ENCODE data around the gene EFCAB11.

EFCAB11 gene

DNA sequence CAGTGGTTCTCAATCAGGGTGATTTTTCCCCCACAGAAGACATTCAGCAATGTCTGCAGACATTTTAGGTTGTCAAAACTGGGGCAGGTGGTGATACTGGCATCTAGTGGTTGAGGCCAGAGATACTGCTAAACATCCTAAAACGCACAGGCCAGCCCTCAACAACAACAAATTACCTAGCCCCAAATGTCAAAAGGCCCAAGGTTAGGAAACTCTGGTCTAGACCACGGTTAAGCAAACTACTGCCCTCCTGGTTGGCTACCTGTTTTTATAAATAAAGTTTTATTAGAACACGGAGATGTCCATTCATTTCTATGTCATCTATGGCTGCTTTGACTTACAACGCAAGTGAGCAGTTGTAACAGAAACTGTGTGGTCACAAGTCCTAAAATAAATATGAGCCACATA is 186.7 kb downstream of the EFCAB11 start:
- peak; percentile 89 for ATAC-seq
- TF ChIP-seq CSDC2 (CRISPR knock-in tag; IDR thresholded peaks at IDR 0.05) (no peak), OSR1 (CRISPR knock-in tag; IDR thresholded peaks at IDR 0.05) (no peak), PATZ1 (CRISPR knock-in tag; IDR thresholded peaks at IDR 0.05; ENCODE audit: borderline replicate concordance) (no peak), TSHZ2 (CRISPR knock-in tag; IDR thresholded peaks at IDR 0.05) (no peak), RARB (CRISPR knock-in tag; IDR thresholded peaks at IDR 0.05) (no peak), CREB5 (CRISPR knock-in tag; IDR thresholded peaks at IDR 0.05; ENCODE audit: low read depth) (no peak), ISL1 (CRISPR knock-in tag; IDR thresholded peaks at IDR 0.05) (no peak), ZFP30 (CRISPR knock-in tag; IDR thresholded peaks at IDR 0.05) (no peak), ARNTL (CRISPR knock-in tag; IDR thresholded peaks at IDR 0.05; ENCODE audit: borderline replicate concordance, low read depth) (no peak), ZC3H10 (CRISPR knock-in tag; IDR thresholded peaks at IDR 0.05) (no peak), ZFP3 (CRISPR knock-in tag; IDR thresholded peaks at IDR 0.05) (no peak), ZNF8 (CRISPR knock-in tag; IDR thresholded peaks at IDR 0.05) (no peak), ZNF565 (CRISPR knock-in tag; conservative IDR thresholded peaks at IDR 0.05; ENCODE audit: low read depth) (no peak)

DNA sequence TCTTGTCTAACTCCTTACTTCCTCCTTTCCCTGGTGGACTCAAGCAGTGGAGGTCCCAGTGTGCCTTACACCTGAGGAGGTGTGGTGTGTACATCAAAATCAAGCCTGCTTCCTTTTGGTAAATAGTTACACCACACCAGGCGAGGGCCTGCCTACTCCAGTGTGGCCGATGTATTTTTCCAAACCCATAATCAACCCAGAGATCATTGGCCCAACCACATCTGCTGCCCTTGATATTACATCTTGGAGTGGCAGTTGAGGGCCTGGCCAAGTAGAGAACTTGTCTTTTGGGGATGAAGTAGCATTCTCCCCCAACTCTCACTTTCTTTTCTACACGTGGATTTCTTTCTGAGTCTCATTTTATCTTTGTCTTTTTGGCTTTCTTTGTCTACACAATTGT is 187.4 kb downstream of the EFCAB11 start:
- TF ChIP-seq ESRRG (CRISPR knock-in tag; IDR thresholded peaks at IDR 0.05) (no peak), BACH2 (CRISPR knock-in tag; IDR thresholded peaks at IDR 0.05; ENCODE audit: borderline replicate concordance) (no peak), TSHZ2 (CRISPR knock-in tag; IDR thresholded peaks at IDR 0.05) (no peak), OSR1 (CRISPR knock-in tag; IDR thresholded peaks at IDR 0.05) (no peak), ZNF8 (CRISPR knock-in tag; IDR thresholded peaks at IDR 0.05) (no peak), ZFP30 (CRISPR knock-in tag; IDR thresholded peaks at IDR 0.05) (no peak), TOX (CRISPR knock-in tag; IDR thresholded peaks at IDR 0.05; ENCODE audit: borderline replicate concordance) (no peak), RARB (CRISPR knock-in tag; IDR thresholded peaks at IDR 0.05) (no peak)
- ATAC-seq: no peak

- ATAC-seq: no peak
- TF ChIP-seq ESRRG (CRISPR knock-in tag; IDR thresholded peaks at IDR 0.05): no peak
- TF ChIP-seq ZC3H10 (CRISPR knock-in tag; IDR thresholded peaks at IDR 0.05): no peak
- no peak for TF ChIP-seq CSRNP3 (CRISPR knock-in tag; IDR thresholded peaks at IDR 0.05)
- no peak for TF ChIP-seq TCF4 (CRISPR knock-in tag; IDR thresholded peaks at IDR 0.05; ENCODE audit: borderline replicate concordance)
- TF ChIP-seq ZFP30 (CRISPR knock-in tag; IDR thresholded peaks at IDR 0.05): no peak
- no peak for TF ChIP-seq PPARA (CRISPR knock-in tag; IDR thresholded peaks at IDR 0.05; ENCODE audit: borderline replicate concordance)
- TF ChIP-seq RARB (CRISPR knock-in tag; IDR thresholded peaks at IDR 0.05): no peak
These were observed 189.2 kb downstream of the EFCAB11 start for GRCh38 chr14:89765346-89765745.
